DOHH2 (cell line): Measurements from ENCODE around the gene CDC5L.

Source experiments
- CTCF ChIP-seq: fragments of 200-600 bp; sonication (generic); IDR thresholded peaks from one replicate; pipeline ENCODE4 v1.5.1; 2014; ENCODE audit warnings: antibody characterized with exemption, mild to moderate bottlenecking, low read depth, low read length; ENCODE audit not compliant: poor library complexity, severe bottlenecking
- EZH2phosphoT487 ChIP-seq: fragments of 200-600 bp; sonication (generic); IDR thresholded peaks from 2 replicates; pipeline ENCODE4 v1.6.1; 2017; ENCODE audit warnings: borderline replicate concordance, mild to moderate bottlenecking, antibody characterized with exemption, low read length, moderate library complexity, mixed read lengths

GRCh38 chr6:44499609-44500008 lies 112.1 kb downstream of the CDC5L start:
- TF ChIP-seq EZH2phosphoT487 (no peak), CTCF (no peak)
